HepG2 (cell line): Measurements from ENCODE around the gene RGL3. TPM values are rescaled to one million over a fixed set of nuclear protein-coding genes. Genes with fewer than 3 reads are reported as not detected.

Experiments
- ATAC-seq: fragments of 200-7000 bp; cut with Tn5 transposase; 3 replicates; pipeline ENCODE4 v1.9.1; 2020; ENCODE audit warnings: mild to moderate bottlenecking, moderate library complexity
- BruUV-seq: library from RNA; stranded (reverse); fragments of 400-500 nt; replicated peaks from 2 replicates; lab custom pipeline; 2021; lab: Mats Ljungman, UMichigan
- CTCF ChIA-PET: fragments of 300-600 bp; formaldehyde crosslinking; extraction: SDS; loops from one replicate; lab custom pipeline; 2021; ENCODE audit warnings: low total read pairs, inconsistent platforms, low intra/inter-chr PET ratio; lab: Yijun Ruan, JAX
- POLR2A ChIA-PET: fragments of 350-600 bp; sonication (Branson Sonifier 250); formaldehyde crosslinking; loops from one replicate; lab custom pipeline; 2020; ENCODE audit warnings: antibody characterized with exemption, inconsistent platforms; lab: Yijun Ruan, JAX
- DNase-seq: peaks from one replicate; pipeline ENCODE4 v3.0.0-alpha.2; 2015; ENCODE audit warnings: low spot score
- FAIRE-seq: peaks from 3 replicates; lab custom pipeline; 2011; peaks lifted over from hg19 to GRCh38; lab: Jason Lieb, UNC
- H2AFZ ChIP-seq: one replicate; pipeline ENCODE4 v1.6.1; 2011; ENCODE audit warnings: low read length, inconsistent platforms
- H3K27ac ChIP-seq: fragments of 300-600 bp; 3 replicates; pipeline ENCODE4 v1.8.0; 2011; ENCODE audit warnings: mixed run types, mild to moderate bottlenecking, mixed read lengths, low read length, inconsistent platforms; ENCODE audit not compliant: insufficient read depth; ENCODE audit errors: extremely low read length
- H3K27me3 ChIP-seq, 2 experiments: fragments of 200-600 bp in 1 of 2; 2 replicates in 1 of 2; 3 replicates in 1 of 2; pipeline versions ENCODE4 v1.6.0 to v1.8.0; 2011; ENCODE audit warnings: low read length in 2 of 2, mild to moderate bottlenecking in 2 of 2, moderate library complexity in 2 of 2, inconsistent platforms in 1 of 2; ENCODE audit not compliant: insufficient read depth in 2 of 2, control insufficient read depth in 1 of 2
- H3K36me3 ChIP-seq, 2 experiments: fragments of 200-600 bp in 1 of 2; replicated peaks in 1 of 2; 2 replicates in 1 of 2; 3 replicates in 1 of 2; pipeline versions ENCODE4 v1.5.1 to v1.8.0; 2011; ENCODE audit warnings: low read length in 2 of 2, inconsistent platforms in 1 of 2; ENCODE audit not compliant: insufficient read depth in 2 of 2, control insufficient read depth in 1 of 2
- H3K4me1 ChIP-seq: 2 replicates; pipeline ENCODE4 v1.5.1; 2012; ENCODE audit warnings: low read length, inconsistent platforms; ENCODE audit not compliant: insufficient read depth
- H3K4me2 ChIP-seq: 2 replicates; pipeline ENCODE4 v1.6.0; 2011; ENCODE audit warnings: low read depth, low read length, inconsistent platforms
- H3K4me3 ChIP-seq, 3 experiments: fragments of 200-600 bp in 1 of 3; sonication (generic), shearing (Covaris generic) in 1 of 3; replicated peaks in 1 of 3; 2 replicates each; pipeline ENCODE4 v1.5.1; 2011 to 2016; ENCODE audit warnings: low read length in 3 of 3, inconsistent platforms in 2 of 3, low read depth in 2 of 3, mild to moderate bottlenecking in 2 of 3, control low read depth in 1 of 3, mixed read lengths in 1 of 3; ENCODE audit not compliant: insufficient read depth in 1 of 3
- H3K79me2 ChIP-seq: one replicate; pipeline ENCODE4 v1.6.1; 2011; ENCODE audit warnings: low read length, inconsistent platforms; ENCODE audit not compliant: insufficient read depth
- H3K9ac ChIP-seq: 2 replicates; pipeline ENCODE4 v1.6.0; 2011; ENCODE audit warnings: mild to moderate bottlenecking, low read depth, low read length, inconsistent platforms; ENCODE audit not compliant: insufficient read depth
- H3K9me3 ChIP-seq: 2 replicates; pipeline ENCODE4 v1.5.1; 2012; ENCODE audit warnings: mild to moderate bottlenecking, low read length
- H4K20me1 ChIP-seq: 2 replicates; pipeline ENCODE4 v1.6.0; 2011; ENCODE audit warnings: inconsistent platforms, mild to moderate bottlenecking, low read length, moderate library complexity; ENCODE audit not compliant: insufficient read depth
- CEBPG ChIP-seq: IDR thresholded peaks from 2 replicates; pipeline ENCODE4 v1.6.1; 2016
- FOSL2 ChIP-seq: sonication (generic); formaldehyde crosslinking; IDR thresholded peaks from 2 replicates; pipeline ENCODE4 v1.4.0; 2020; ENCODE audit warnings: missing genetic modification reagents
- MAZ ChIP-seq, 2 experiments: sonication (generic) in 1 of 2; formaldehyde crosslinking in 1 of 2; IDR thresholded peaks; 2 replicates each; pipeline versions ENCODE4 v1.5.0 to v1.6.1; 2012 to 2020; ENCODE audit warnings: low read depth in 2 of 2, mild to moderate bottlenecking in 2 of 2, borderline replicate concordance in 1 of 2, improper control_type of control experiment in 1 of 2, low read length in 1 of 2, missing genetic modification reagents in 1 of 2, moderate library complexity in 1 of 2
- MTA1 ChIP-seq: sonication (generic); formaldehyde crosslinking; IDR thresholded peaks from 2 replicates; pipeline ENCODE4 v1.4.0; 2020; ENCODE audit warnings: missing genetic modification reagents, mild to moderate bottlenecking, borderline replicate concordance
- SCMH1 ChIP-seq: sonication (generic); formaldehyde crosslinking; IDR thresholded peaks from 2 replicates; pipeline ENCODE4 v1.9.0; 2021; ENCODE audit warnings: missing genetic modification reagents, mild to moderate bottlenecking, borderline replicate concordance
- ZNF142 ChIP-seq: sonication (generic); formaldehyde crosslinking; IDR thresholded peaks from 2 replicates; pipeline ENCODE4 v1.4.0; 2020; ENCODE audit warnings: missing genetic modification reagents
- ZNF543 ChIP-seq: sonication (generic); formaldehyde crosslinking; IDR thresholded peaks from 2 replicates; pipeline ENCODE4 v1.4.0; 2020; ENCODE audit warnings: mild to moderate bottlenecking, missing genetic modification reagents
- ZNF766 ChIP-seq: sonication (generic); formaldehyde crosslinking; IDR thresholded peaks from 2 replicates; pipeline ENCODE4 v1.5.0; 2020; ENCODE audit warnings: missing genetic modification reagents, borderline replicate concordance
- WGBS: methylation state at CpG from one replicate; pipeline ENCODE4 v1.1.6; 2017; ENCODE audit warnings: low lambda C conversion rate; 5-methylcytosine and 5-hydroxymethylcytosine counted together
- in situ Hi-C: cut with HindIII; loops from 2 replicates; pipeline ENCODE4 v1.10.0; 2017; ENCODE audit warnings: low pct_unique_long_range_greater_than_20kb; ENCODE audit not compliant: extremely low pct_ligation_motif_present
- intact Hi-C: fragments of 100-400 bp; cut with micrococcal nuclease; formaldehyde crosslinking; loops from one replicate; pipeline ENCODE4 v1.10.0; 2022; ENCODE audit not compliant: unreplicated experiment
- polyA plus RNA-seq, 8 experiments: library from polyadenylated mRNA; depleted of rRNA in 3 of 8; stranded (reverse) in 7 of 8; unstranded in 1 of 8; fragments of >200 nt; fragmentation: Illumina TruSeq in 4 of 8; extraction: Trizol in 4 of 8; gene quantifications; 2 replicates each; pipeline versions ENCODE4 v1.2.1 to v1.2.3, GENCODE V29; 2011 to 2016; ENCODE audit warnings: low read depth in 4 of 8, missing spikeins in 1 of 8, mixed read lengths in 1 of 8; ENCODE audit not compliant: insufficient read depth in 1 of 8
- total RNA-seq, 5 experiments: library from RNA; depleted of rRNA; stranded (reverse); fragments of >200 nt; fragmentation: Illumina TruSeq; extraction: Trizol; gene quantifications; 2 replicates each; pipeline ENCODE4 v1.2.3, GENCODE V29; 2016; ENCODE audit warnings: low read depth in 1 of 5

RGL3 gene
- total and polyA plus RNA-seq, 2 of the 13 experiments (the other 11 are each of a cell fraction or from before 2014, with no cell fraction given): 4.2 to 7.6 TPM

GRCh38 chr19:11448410-11448809 is 29.3 kb upstream of the RGL3 start:
- Histone ChIP-seq H3K36me3 (peaks cover 17 to 41% of the 10 kb centered on the region in 2 experiments; a peak in 4 of 5 replicates), H3K4me3 (no peak overlapping the region), H3K9me3 (no peaks in the 10 kb centered on the region), H3K4me1 (peaks cover 7% of the 10 kb centered on the region), H2AFZ (no peak overlapping the region), H3K79me2 (no peaks in the 10 kb centered on the region), H3K9ac (no peak overlapping the region), H3K4me2 (no peak overlapping the region), H4K20me1 (peaks cover 6% of the 10 kb centered on the region; the same call in 1 of the 2 replicates), H3K27ac (no peak overlapping the region), H3K27me3 (no peaks in the 10 kb centered on the region)
- ChIA-PET CTCF (no interaction called here), POLR2A (interaction anchor here (1.4 kb wide), 1 partner anchor 73 kb away, joined by 3 read pairs; no protein-coding TSS in a partner anchor)
- in situ Hi-C loops: no loop called here
- intact Hi-C loops: loop anchor here (10.0 kb wide), 1 partner anchor 154 kb away; the partner anchor contains the start of gene TSPAN16
- TF ChIP-seq FOSL2 (CRISPR knock-in tag): no peak
- TF ChIP-seq SCMH1 (CRISPR knock-in tag): no peak
- TF ChIP-seq MAZ (IDR thresholded peaks at IDR 0.05; ENCODE audit: borderline replicate concordance, low read depth, low read length): no peak
- TF ChIP-seq MAZ (CRISPR knock-in tag; IDR thresholded peaks at IDR 0.05; ENCODE audit: low read depth): no peak
- TF ChIP-seq ZNF766 (CRISPR knock-in tag): no peak
- TF ChIP-seq ZNF543 (CRISPR knock-in tag): no peak
- TF ChIP-seq CEBPG (CRISPR knock-in tag): no peak
- no peak for TF ChIP-seq ZNF142 (CRISPR knock-in tag)
- TF ChIP-seq MTA1 (CRISPR knock-in tag): no peak
- WGBS: 93% methylated on average over 2 of the region's 13 CpGs
- no TSS peak for BruUV-seq
- DNase-seq: no peak
- no peak for FAIRE-seq
- no peak for ATAC-seq
